Ovary (tissue), 9 donors: ENCODE measurements around the gene ANO7. TPM values are rescaled to one million over a fixed set of nuclear protein-coding genes. Genes with fewer than 3 reads are reported as not detected.

ENCODE experiments used
- DNase-seq, 5 donors: peaks; one replicate each; pipeline ENCODE4 v3.0.0-alpha.2; 2019 to 2020
- H3K27ac ChIP-seq, 2 donors: fragments of 200-600 bp; one replicate each; pipeline versions ENCODE4 v1.5.1 to v1.8.0; 2019 to 2022
- H3K27me3 ChIP-seq: fragments of 200-600 bp; one replicate; pipeline ENCODE4 v1.8.0; 2022
- H3K36me3 ChIP-seq: fragments of 200-600 bp; sonication (generic); one replicate; pipeline ENCODE4 v1.5.1; 2019
- H3K4me1 ChIP-seq: one replicate; pipeline ENCODE4 v1.8.1; 2013; ENCODE audit warnings: mild to moderate bottlenecking, moderate library complexity; ENCODE audit not compliant: insufficient read depth
- H3K4me3 ChIP-seq: fragments of 200-600 bp; sonication (generic); one replicate; pipeline ENCODE4 v1.5.1; 2017
- H3K9me3 ChIP-seq, 2 donors: fragments of 200-600 bp in 1 of 2; sonication (generic) in 1 of 2; one replicate each; pipeline versions ENCODE4 v1.5.1 to v1.8.1; 2013 to 2019; ENCODE audit warnings: mild to moderate bottlenecking in 1 of 2, moderate library complexity in 1 of 2
- EP300 ChIP-seq: sonication (generic); formaldehyde crosslinking; IDR thresholded peaks from one replicate; pipeline ENCODE4 v1.6.1; 2017; ENCODE audit warnings: antibody characterized with exemption
- POLR2A ChIP-seq: fragments of 450-650 bp; IDR thresholded peaks from one replicate; pipeline ENCODE4 v1.6.1; 2017; ENCODE audit warnings: antibody characterized with exemption, mild to moderate bottlenecking, moderate library complexity
- WGBS, 3 donors: extraction: QIAGEN DNeasy Blood & Tissue Kit in 1 of 3; methylation state at CpG; one replicate each; pipeline versions ENCODE4 v1.1.5 to v1.1.7; 2013 to 2017; 5-methylcytosine and 5-hydroxymethylcytosine counted together
- intact Hi-C, 4 donors: fragments of 100-400 bp; cut with DNase I; formaldehyde crosslinking; loops; one replicate each; pipeline versions ENCODE4 v1.11.0 to v1.15.1; 2022 to 2023
- polyA plus RNA-seq, 2 donors: library from polyadenylated mRNA; stranded (reverse); fragments of 200-250 nt in 1 of 2; fragments of 350-450 nt in 1 of 2; fragmentation: Illumina TruSeq in 1 of 2; extraction: RNeasy Lipid Tissue Mini Kit (QIAGEN cat#74804) in 1 of 2; gene quantifications; one replicate each; pipeline ENCODE4 v1.2.3, GENCODE V29; 2013 to 2014
- total RNA-seq, 7 donors: library from RNA; depleted of rRNA in 2 of 7; stranded (reverse); fragments of >200 nt in 2 of 7; fragmentation: NEBNext Ultra II Directional in 3 of 7; extraction: Animal tissue kit (Norgen Biotek cat#: 25700) in 3 of 7; gene quantifications; one replicate each; pipeline versions ENCODE4 v1.1.0 to v1.2.4, GENCODE V29; 2016 to 2023
- TF ChIP-seq, protein P1 (sequence below), 3 donors: fragments of 450-650 bp in 2 of 3; fragments of 200-600 bp in 1 of 3; IDR thresholded peaks; one replicate each; pipeline versions ENCODE4 v1.5.1 to v1.8.0; 2016 to 2022; ENCODE audit warnings: antibody characterized with exemption in 3 of 3, mild to moderate bottlenecking in 1 of 3
- donor health status: DM: no; HTN: no; CAD: no; lungs with moderate emphysema.
- donor health status: DM: no; HTN: no; CAD: no.
- donor health status: Bipolar disorder and iron deficiency.
- donor health status: DM: yes; HTN: yes; CAD: no.
- donor health status: DM: no; HTN: no; CAD: no.
- donor health status: DM: yes; HTN: yes; CAD: no.

ANO7 gene
- total and polyA plus RNA-seq, 9 donors, result 0.87 to 6.5 (median 2.1) TPM

DNA sequence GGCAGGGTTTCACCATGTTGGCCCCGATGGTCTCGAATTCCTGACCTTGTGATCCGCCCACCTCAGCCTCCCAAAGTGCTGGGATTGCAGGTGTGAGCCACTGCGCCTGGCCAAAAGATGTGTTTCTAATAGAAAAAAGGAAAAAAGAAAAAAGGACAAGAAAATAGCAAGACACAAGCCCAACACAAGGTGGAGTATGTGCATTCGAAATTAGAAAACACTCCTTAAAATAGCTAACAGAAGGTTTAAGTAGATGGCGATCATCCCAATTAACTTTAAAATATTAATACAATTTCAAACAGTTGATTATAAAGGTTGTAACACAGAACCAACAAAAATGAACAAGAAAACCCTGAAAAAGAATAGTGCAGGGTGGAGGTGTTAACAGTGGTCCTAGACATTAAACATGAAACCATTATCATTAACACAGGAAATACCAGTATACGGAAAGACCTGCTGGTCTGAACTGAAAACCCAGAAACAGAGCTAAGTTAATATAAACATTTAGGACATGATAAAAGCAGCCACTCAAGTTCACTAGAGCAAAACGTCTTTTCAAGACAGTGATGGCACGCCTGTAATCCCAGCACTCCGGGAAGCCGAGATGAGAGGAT, 69.0 kb downstream of the ANO7 start:
- WGBS, 3 donors, result 70 to 80% (median 77%) methylated on average over 11 of the region's 11 CpGs
- no peak overlapping the region for H3K4me3 ChIP-seq
- TF ChIP-seq POLR2A (no peak), EP300 (no peak)
- TF ChIP-seq, protein P1, sequence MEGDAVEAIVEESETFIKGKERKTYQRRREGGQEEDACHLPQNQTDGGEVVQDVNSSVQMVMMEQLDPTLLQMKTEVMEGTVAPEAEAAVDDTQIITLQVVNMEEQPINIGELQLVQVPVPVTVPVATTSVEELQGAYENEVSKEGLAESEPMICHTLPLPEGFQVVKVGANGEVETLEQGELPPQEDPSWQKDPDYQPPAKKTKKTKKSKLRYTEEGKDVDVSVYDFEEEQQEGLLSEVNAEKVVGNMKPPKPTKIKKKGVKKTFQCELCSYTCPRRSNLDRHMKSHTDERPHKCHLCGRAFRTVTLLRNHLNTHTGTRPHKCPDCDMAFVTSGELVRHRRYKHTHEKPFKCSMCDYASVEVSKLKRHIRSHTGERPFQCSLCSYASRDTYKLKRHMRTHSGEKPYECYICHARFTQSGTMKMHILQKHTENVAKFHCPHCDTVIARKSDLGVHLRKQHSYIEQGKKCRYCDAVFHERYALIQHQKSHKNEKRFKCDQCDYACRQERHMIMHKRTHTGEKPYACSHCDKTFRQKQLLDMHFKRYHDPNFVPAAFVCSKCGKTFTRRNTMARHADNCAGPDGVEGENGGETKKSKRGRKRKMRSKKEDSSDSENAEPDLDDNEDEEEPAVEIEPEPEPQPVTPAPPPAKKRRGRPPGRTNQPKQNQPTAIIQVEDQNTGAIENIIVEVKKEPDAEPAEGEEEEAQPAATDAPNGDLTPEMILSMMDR (IDR thresholded peaks at IDR 0.05), result no peak
- no peak for DNase-seq
- no peaks in the 10 kb centered on the region for H3K36me3 ChIP-seq
- H3K9me3 ChIP-seq, result no peaks in the 10 kb centered on the region
- peaks cover 12% of the 10 kb centered on the region for H3K4me1 ChIP-seq
- intact Hi-C loops, result no loop called here
- no peak overlapping the region for H3K27ac ChIP-seq
- H3K27me3 ChIP-seq, result no peaks in the 10 kb centered on the region

DNA sequence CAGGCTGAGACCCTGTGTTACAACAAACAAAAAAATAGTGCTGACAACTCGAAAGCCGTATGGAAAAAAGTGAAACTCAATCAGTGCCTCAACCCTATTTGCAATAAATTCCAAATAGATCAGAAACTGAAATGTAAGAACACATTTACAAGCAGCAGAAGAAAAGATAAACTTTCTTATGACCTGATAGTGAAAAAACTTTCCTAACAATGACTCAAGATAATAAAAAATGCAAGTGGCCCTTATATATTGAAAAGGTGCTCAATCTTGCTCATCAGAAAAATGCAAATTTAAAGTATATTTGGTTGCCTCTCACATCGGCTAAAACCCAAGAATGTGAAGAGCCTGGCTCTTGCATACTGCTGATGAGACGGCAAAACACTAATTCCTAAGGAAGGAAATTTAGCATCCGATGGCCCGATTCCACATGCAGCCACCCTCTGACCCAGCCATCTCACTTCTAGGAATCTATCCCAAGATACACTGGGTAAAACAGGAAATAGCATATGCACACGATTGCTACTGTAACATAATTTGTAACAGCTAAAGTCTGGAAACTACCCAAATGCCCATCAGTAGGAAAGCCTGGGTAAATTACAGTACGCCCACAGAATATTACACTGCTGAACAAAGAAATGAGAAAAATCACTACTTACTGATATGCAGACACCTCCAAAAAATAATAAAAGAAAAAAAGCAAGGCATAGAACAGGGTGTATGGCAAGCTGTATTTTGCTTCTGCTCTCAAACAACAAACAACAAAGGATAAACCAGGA, 70.2 kb downstream of the ANO7 start:
- intact Hi-C loops, result no loop called here

DNA sequence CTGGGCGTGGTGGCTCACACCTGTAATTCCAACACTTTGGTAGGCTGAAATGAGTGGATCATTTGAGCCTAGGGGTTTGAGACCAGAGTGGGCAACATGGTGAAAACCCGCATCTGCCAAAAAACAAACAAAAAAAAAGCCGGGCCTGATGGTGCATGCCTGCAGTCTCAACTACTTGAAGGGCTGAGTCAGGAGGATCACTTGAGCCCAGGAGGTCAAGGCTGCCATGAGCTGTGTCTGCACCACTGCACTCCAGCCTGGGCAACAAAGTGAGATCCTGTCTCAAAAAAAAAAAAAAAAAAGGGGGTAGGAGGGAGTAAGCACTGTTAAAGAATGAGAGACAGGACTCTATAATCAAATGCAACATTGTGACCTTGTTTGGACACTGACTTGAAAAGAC, 72.4 kb downstream of the ANO7 start:
- Histone ChIP-seq H3K36me3 (no peaks in the 10 kb centered on the region), H3K27ac (no peak overlapping the region), H3K4me3 (no peak overlapping the region), H3K27me3 (no peaks in the 10 kb centered on the region), H3K4me1 (peaks cover 5% of the 10 kb centered on the region), H3K9me3 (no peaks in the 10 kb centered on the region)
- no peak for DNase-seq
- TF ChIP-seq EP300 (no peak), POLR2A (no peak)
- TF ChIP-seq, protein P1 (IDR thresholded peaks at IDR 0.05), result no peak
- intact Hi-C loops, result no loop called here
- WGBS, 3 donors, result 63 to 82% (median 69%) methylated on average over 3 of the region's 3 CpGs

More for the DNA sequence above, 70.2 kb downstream of the ANO7 start:
- WGBS, 3 donors, result 55 to 59% (median 57%) methylated on average over 8 of the region's 8 CpGs
- no peaks in the 10 kb centered on the region for H3K9me3 ChIP-seq
- H3K4me3 ChIP-seq, result no peak overlapping the region
- H3K36me3 ChIP-seq, result no peaks in the 10 kb centered on the region
- TF ChIP-seq, protein P1 (IDR thresholded peaks at IDR 0.05), result no peak
- TF ChIP-seq POLR2A (no peak), EP300 (no peak)
- H3K4me1 ChIP-seq, result peaks cover 12% of the 10 kb centered on the region
- no peak overlapping the region for H3K27ac ChIP-seq
- no peaks in the 10 kb centered on the region for H3K27me3 ChIP-seq
- no peak for DNase-seq

DNA sequence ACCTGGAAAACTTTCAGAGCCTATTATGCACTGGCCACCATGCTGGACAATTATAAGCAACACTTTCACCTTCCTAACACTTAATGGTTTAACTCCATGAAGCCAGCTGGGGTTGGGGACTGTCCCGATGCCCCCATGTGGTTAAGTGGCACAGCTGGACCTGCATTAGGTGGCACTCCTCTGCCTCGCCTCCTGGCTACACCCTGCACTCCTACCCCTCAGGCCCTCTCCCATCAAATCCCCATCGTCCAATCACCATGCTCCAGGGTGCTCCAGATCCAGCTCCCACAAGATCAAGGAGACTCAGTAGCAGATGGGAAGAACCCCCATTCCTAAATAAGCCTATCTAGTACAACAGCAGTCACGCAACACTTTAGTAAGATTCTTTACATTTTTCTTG, 73.2 kb downstream of the ANO7 start:
- TF ChIP-seq, protein P1 (IDR thresholded peaks at IDR 0.05), result no peak
- TF ChIP-seq POLR2A, result no peak
- no peak for TF ChIP-seq EP300
- H3K9me3 ChIP-seq, result no peaks in the 10 kb centered on the region
- no peaks in the 10 kb centered on the region for H3K4me1 ChIP-seq
- intact Hi-C loops, result no loop called here
- WGBS, 3 donors, result 87 to 93% (median 88%) methylated on average over 4 of the region's 4 CpGs
- H3K27ac ChIP-seq, result no peak overlapping the region
- H3K27me3 ChIP-seq, result no peaks in the 10 kb centered on the region
- H3K4me3 ChIP-seq, result no peak overlapping the region
- no peaks in the 10 kb centered on the region for H3K36me3 ChIP-seq
- no peak for DNase-seq
